Middle frontal gyrus (tissue), 1 donor: Measurements from ENCODE around the gene ROBO4.

ENCODE experiments used
- DNase-seq: peaks from one replicate; pipeline ENCODE4 v3.0.0-alpha.2; 2015; ENCODE audit warnings: low spot score; ENCODE audit errors: extremely low spot score

The ROBO4 gene

GRCh38 chr11:124919898-124920297, 22.2 kb upstream of the ROBO4 start:
- DNase-seq: no peak

- DNase-seq: no peak
Measured at GRCh38 chr11:124918950-124919349, 21.3 kb upstream of the ROBO4 start, which contains the start of gene HEPN1. HEPN1 (plus strand) TSS chr11:124919250.

- DNase-seq: peak; percentile 80
Measured at GRCh38 chr11:124917115-124917637, 19.5 kb upstream of the ROBO4 start.

- no peak for DNase-seq
Measured at GRCh38 chr11:124916370-124916710, 18.7 kb upstream of the ROBO4 start.

GRCh38 chr11:124915541-124916369, 18.1 kb upstream of the ROBO4 start:
- no peak for DNase-seq

- no peak for DNase-seq
Measured at GRCh38 chr11:124902616-124903015, 5.0 kb upstream of the ROBO4 start.

- no peak for DNase-seq
Measured at GRCh38 chr11:124900464-124900863, 2.8 kb upstream of the ROBO4 start.

- DNase-seq: no peak
Measured at GRCh38 chr11:124899383-124900145, 1.9 kb upstream of the ROBO4 start.

GRCh38 chr11:124898711-124899110, 1.0 kb upstream of the ROBO4 start:
- peak; percentile 36 for DNase-seq

GRCh38 chr11:124898263-124898680, 607 bp upstream of the ROBO4 start:
- no peak for DNase-seq

- no peak for DNase-seq
Measured at GRCh38 chr11:124896821-124897391, 759 bp downstream of the ROBO4 start.

GRCh38 chr11:124896071-124896750, 1.5 kb downstream of the ROBO4 start:
- DNase-seq: no peak

GRCh38 chr11:124895471-124895971, 2.1 kb downstream of the ROBO4 start:
- DNase-seq: no peak

GRCh38 chr11:124894606-124895430, 2.8 kb downstream of the ROBO4 start:
- DNase-seq: no peak

GRCh38 chr11:124893781-124894401, 3.8 kb downstream of the ROBO4 start:
- no peak for DNase-seq

GRCh38 chr11:124892750-124893454, 4.8 kb downstream of the ROBO4 start:
- no peak for DNase-seq

GRCh38 chr11:124892146-124892545, 5.5 kb downstream of the ROBO4 start:
- DNase-seq: no peak

- DNase-seq: no peak
Measured at GRCh38 chr11:124891373-124891861, 6.2 kb downstream of the ROBO4 start.
